ENCODE data around the gene SMARCAD1. TPM values are rescaled to one million over a fixed set of nuclear protein-coding genes. Genes with fewer than 3 reads are reported as not detected.

SMARCAD1 gene
- total RNA-seq, 3 donors from 2014 or later (not counting 1 experiment from before 2014, with no cell fraction given) = 15.5 to 20.3 (median 15.9) TPM

DNA sequence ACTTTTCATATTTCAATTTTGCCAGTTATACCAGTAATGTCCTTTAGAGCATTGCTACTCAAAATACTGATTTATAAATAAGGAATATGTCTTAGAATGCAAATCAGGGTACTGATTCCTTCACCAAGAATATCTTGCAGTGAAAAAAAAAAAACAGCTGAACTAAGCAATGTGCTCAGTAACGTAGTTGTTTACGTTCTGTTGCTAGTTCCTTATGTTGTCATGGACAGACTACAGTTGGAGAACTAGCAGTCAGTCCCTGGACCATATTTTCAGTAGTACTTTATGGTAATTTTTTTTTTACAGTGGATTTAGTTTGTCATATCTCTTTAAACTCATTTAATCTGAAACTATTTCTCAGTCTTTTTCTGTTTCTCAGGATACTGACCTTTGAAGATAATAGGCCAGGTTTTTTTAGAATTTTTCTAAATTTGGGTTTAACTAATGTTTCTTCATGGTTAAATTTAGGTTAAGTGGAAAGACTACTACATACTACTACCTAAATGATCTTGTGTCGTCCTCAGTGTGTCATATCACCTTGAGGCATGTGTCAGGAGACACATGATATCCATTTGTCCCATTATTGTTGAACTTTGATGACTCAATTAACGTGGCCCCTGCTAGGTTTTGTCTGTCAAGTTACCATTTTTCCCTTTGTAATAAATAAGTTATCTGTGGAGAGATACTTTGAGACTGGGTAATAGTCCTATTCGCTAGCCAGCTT, 21.0 kb downstream of the SMARCAD1 start:
- intact Hi-C loops (cut with micrococcal nuclease) = no loop called here
- Mint-ChIP-seq H3K36me3 (no peaks in the 10 kb centered on the region), H3K4me1 (peaks cover 22 to 30% of the 10 kb centered on the region in 2 donors), H3K27ac (no peak overlapping the region), H3K27me3 (ENCODE audit: low read depth in 2 of 2) (no peaks in the 10 kb centered on the region), H3K4me3 (no peak overlapping the region), H3K9me3 (no peaks in the 10 kb centered on the region)
- no peak overlapping the region for H3K4me3 ChIP-seq (ENCODE audit: low read length)
- no peaks in the 10 kb centered on the region for H3K27me3 ChIP-seq (ENCODE audit: control insufficient read depth, insufficient read depth, low read length)
- peaks cover 15% of the 10 kb centered on the region for H3K36me3 ChIP-seq (ENCODE audit: control insufficient read depth, insufficient read depth, low read length)
- H3K9me3 ChIP-seq (ENCODE audit: control insufficient read depth, insufficient read depth, low read length) = no peaks in the 10 kb centered on the region
- 96% methylated on average over 5 of the region's 5 CpGs for WGBS (ENCODE audit: insufficient coverage)
- H3K27ac ChIP-seq (ENCODE audit: low read length) = no peak overlapping the region
- TF ChIP-seq CTCF (IDR thresholded peaks at IDR 0.05) = no peak
- ATAC-seq (no peak), DNase-seq (no peak)
- H3K4me1 ChIP-seq (ENCODE audit: control insufficient read depth, insufficient read depth, low read length) = no peaks in the 10 kb centered on the region

DNA sequence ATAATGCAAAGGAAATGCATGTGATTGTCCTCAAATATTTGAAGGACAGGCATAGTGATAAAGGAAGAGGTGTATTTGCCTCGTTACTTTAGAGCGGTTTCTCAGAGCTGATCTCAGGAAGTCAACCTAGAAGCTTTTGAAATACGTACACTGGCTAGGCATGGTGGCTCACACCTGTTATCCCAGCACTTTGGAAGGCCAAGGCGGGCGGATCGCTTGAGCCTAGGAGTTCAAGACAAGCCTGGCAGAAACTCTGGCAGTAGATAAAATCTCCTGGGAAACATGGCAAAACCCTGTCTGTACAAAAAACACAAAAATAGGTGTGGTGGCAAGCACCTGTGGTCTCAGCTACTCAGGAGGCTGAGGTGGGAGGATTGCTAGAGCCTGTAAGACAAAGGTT, 24.9 kb downstream of the SMARCAD1 start:
- H3K4me1 Mint-ChIP-seq = peaks cover 7 to 11% of the 10 kb centered on the region in 2 donors
- intact Hi-C loops (cut with micrococcal nuclease) = no loop called here
- no peak overlapping the region for H3K4me3 ChIP-seq (ENCODE audit: low read length)
- H3K36me3 ChIP-seq (ENCODE audit: control insufficient read depth, insufficient read depth, low read length) = peaks cover 21% of the 10 kb centered on the region
- no peaks in the 10 kb centered on the region for H3K9me3 Mint-ChIP-seq
- no peaks in the 10 kb centered on the region for H3K4me1 ChIP-seq (ENCODE audit: control insufficient read depth, insufficient read depth, low read length)
- no peak for ATAC-seq
- H3K36me3 Mint-ChIP-seq = no peaks in the 10 kb centered on the region
- H3K27ac Mint-ChIP-seq = no peak overlapping the region
- WGBS (ENCODE audit: insufficient coverage) = 97% methylated on average over 6 of the region's 6 CpGs
- H3K27me3 ChIP-seq (ENCODE audit: control insufficient read depth, insufficient read depth, low read length) = no peaks in the 10 kb centered on the region
- no peak for TF ChIP-seq CTCF (IDR thresholded peaks at IDR 0.05)
- H3K27ac ChIP-seq (ENCODE audit: low read length) = no peak overlapping the region
- no peaks in the 10 kb centered on the region for H3K27me3 Mint-ChIP-seq (ENCODE audit: low read depth in 2 of 2)
- H3K9me3 ChIP-seq (ENCODE audit: control insufficient read depth, insufficient read depth, low read length) = no peaks in the 10 kb centered on the region
- no peak for DNase-seq
- no peak overlapping the region for H3K4me3 Mint-ChIP-seq

DNA sequence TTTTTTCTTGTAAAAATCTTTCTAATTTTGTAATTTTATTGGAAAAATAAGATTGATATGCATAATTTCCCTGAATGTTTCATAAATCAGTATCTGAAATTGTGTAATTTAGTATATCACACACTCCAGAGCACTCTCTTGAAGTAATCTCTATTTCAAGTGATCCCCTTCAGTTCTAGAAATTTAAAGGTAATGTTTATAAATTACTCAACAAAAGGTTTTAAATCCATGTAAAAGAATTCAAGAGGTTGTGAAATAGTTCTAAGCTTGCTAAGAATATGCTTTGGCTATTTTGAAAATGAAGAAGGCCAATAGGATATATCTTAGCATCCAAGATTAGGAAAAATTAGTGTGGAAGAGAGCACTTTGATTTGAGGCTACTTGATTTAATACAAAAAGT, 28.2 kb downstream of the SMARCAD1 start:
- intact Hi-C loops (cut with micrococcal nuclease) = no loop called here
- no peaks in the 10 kb centered on the region for H3K4me1 ChIP-seq (ENCODE audit: control insufficient read depth, insufficient read depth, low read length)
- DNase-seq (no peak), ATAC-seq (no peak)
- no peak overlapping the region for H3K4me3 ChIP-seq (ENCODE audit: low read length)
- peaks cover 32% of the 10 kb centered on the region for H3K36me3 ChIP-seq (ENCODE audit: control insufficient read depth, insufficient read depth, low read length)
- H3K27ac ChIP-seq (ENCODE audit: low read length) = no peak overlapping the region
- Mint-ChIP-seq H3K36me3 (no peaks in the 10 kb centered on the region), H3K9me3 (no peaks in the 10 kb centered on the region), H3K4me3 (no peak overlapping the region), H3K4me1 (peaks cover 4% of the 10 kb centered on the region in 2 donors), H3K27me3 (ENCODE audit: low read depth in 2 of 2) (no peaks in the 10 kb centered on the region), H3K27ac (no peak overlapping the region)
- H3K9me3 ChIP-seq (ENCODE audit: control insufficient read depth, insufficient read depth, low read length) = no peaks in the 10 kb centered on the region
- no peak for TF ChIP-seq CTCF (IDR thresholded peaks at IDR 0.05)
- H3K27me3 ChIP-seq (ENCODE audit: control insufficient read depth, insufficient read depth, low read length) = no peaks in the 10 kb centered on the region

- Mint-ChIP-seq H3K27ac (no peak overlapping the region), H3K36me3 (no peaks in the 10 kb centered on the region), H3K9me3 (no peaks in the 10 kb centered on the region), H3K4me3 (no peak overlapping the region), H3K27me3 (ENCODE audit: low read depth in 2 of 2) (no peaks in the 10 kb centered on the region), H3K4me1 (no peaks in the 10 kb centered on the region)
- ATAC-seq = no peak
- no peaks in the 10 kb centered on the region for H3K9me3 ChIP-seq (ENCODE audit: control insufficient read depth, insufficient read depth, low read length)
- H3K4me3 ChIP-seq (ENCODE audit: low read length) = no peak overlapping the region
- no peak overlapping the region for H3K27ac ChIP-seq (ENCODE audit: low read length)
- TF ChIP-seq CTCF (IDR thresholded peaks at IDR 0.05) = no peak
- no peaks in the 10 kb centered on the region for H3K4me1 ChIP-seq (ENCODE audit: control insufficient read depth, insufficient read depth, low read length)
- H3K27me3 ChIP-seq (ENCODE audit: control insufficient read depth, insufficient read depth, low read length) = no peaks in the 10 kb centered on the region
- H3K36me3 ChIP-seq (ENCODE audit: control insufficient read depth, insufficient read depth, low read length) = peaks cover 44% of the 10 kb centered on the region
- WGBS (ENCODE audit: insufficient coverage) = 100% methylated on average over 3 of the region's 4 CpGs
- intact Hi-C loops (cut with micrococcal nuclease) = no loop called here
- DNase-seq = no peak
Measured at GRCh38 chr4:94237271-94237670, 29.6 kb downstream of the SMARCAD1 start.
